H9 (cell line): ENCODE results near the gene PODNL1. TPM values are rescaled to one million over a fixed set of nuclear protein-coding genes. Genes with fewer than 3 reads are reported as not detected.

Experiments used
- DNase-seq: peaks from one replicate; pipeline ENCODE4 v3.0.0-alpha.2; 2017
- H2AFZ ChIP-seq: one replicate; pipeline ENCODE4 v1.6.1; 2013; ENCODE audit warnings: mild to moderate bottlenecking, low read length, control low read depth, moderate library complexity
- H2AK5ac ChIP-seq: 2 replicates; pipeline ENCODE4 v1.6.1; 2013; ENCODE audit warnings: low read length, control low read depth, mixed read lengths; ENCODE audit not compliant: insufficient read length
- H2BK120ac ChIP-seq: one replicate; pipeline ENCODE4 v1.6.1; 2013; ENCODE audit warnings: low read depth, mild to moderate bottlenecking, low read length, control low read depth, inconsistent platforms; ENCODE audit not compliant: poor library complexity, severe bottlenecking
- H2BK12ac ChIP-seq: 2 replicates; pipeline ENCODE4 v1.6.1; 2013; ENCODE audit warnings: low read length, control low read depth, mixed read lengths, low read depth; ENCODE audit not compliant: insufficient read length
- H2BK15ac ChIP-seq: 2 replicates; pipeline ENCODE4 v1.6.1; 2013; ENCODE audit warnings: low read depth, low read length, control low read depth
- H2BK20ac ChIP-seq: one replicate; pipeline ENCODE4 v1.6.1; 2013; ENCODE audit warnings: low read depth, mild to moderate bottlenecking, low read length, control low read depth, inconsistent platforms; ENCODE audit not compliant: poor library complexity, severe bottlenecking
- H2BK5ac ChIP-seq: 2 replicates; pipeline ENCODE4 v1.6.1; 2013; ENCODE audit warnings: low read length, control low read depth, mixed read lengths; ENCODE audit not compliant: insufficient read length
- H3K14ac ChIP-seq: 2 replicates; pipeline ENCODE4 v1.6.1; 2013; ENCODE audit warnings: low read length, control low read depth; ENCODE audit not compliant: insufficient read depth
- H3K18ac ChIP-seq: 2 replicates; pipeline ENCODE4 v1.6.1; 2013; ENCODE audit warnings: low read depth, mild to moderate bottlenecking, mixed read lengths, low read length, control low read depth; ENCODE audit not compliant: insufficient read length
- H3K23ac ChIP-seq: 2 replicates; pipeline ENCODE4 v1.6.1; 2013; ENCODE audit warnings: low read length, control low read depth, mixed read lengths, low read depth; ENCODE audit not compliant: insufficient read length
- H3K23me2 ChIP-seq: 2 replicates; pipeline ENCODE4 v1.6.1; 2013; ENCODE audit warnings: low read depth, mild to moderate bottlenecking, mixed read lengths, low read length, control low read depth; ENCODE audit not compliant: insufficient read length, poor library complexity, severe bottlenecking
- H3K27ac ChIP-seq: 2 replicates; pipeline ENCODE4 v1.5.1; 2013; ENCODE audit warnings: low read length, control low read depth, mixed read lengths, low read depth; ENCODE audit not compliant: insufficient read length
- H3K27me3 ChIP-seq: 2 replicates; pipeline ENCODE4 v1.6.1; 2013; ENCODE audit warnings: low read length, control low read depth, inconsistent platforms; ENCODE audit not compliant: insufficient read depth
- H3K4ac ChIP-seq: 2 replicates; pipeline ENCODE4 v1.6.1; 2013; ENCODE audit warnings: low read depth, mild to moderate bottlenecking, control low read depth, inconsistent platforms, low read length, moderate library complexity
- H3K4me1 ChIP-seq: 2 replicates; pipeline ENCODE4 v1.6.1; 2013; ENCODE audit warnings: low read length, control low read depth, inconsistent platforms; ENCODE audit not compliant: insufficient read depth
- H3K4me2 ChIP-seq: 2 replicates; pipeline ENCODE4 v1.6.1; 2013; ENCODE audit warnings: low read length, control low read depth, mixed read lengths; ENCODE audit not compliant: insufficient read length, insufficient read depth
- H3K56ac ChIP-seq: 2 replicates; pipeline ENCODE4 v1.6.1; 2013; ENCODE audit warnings: low read depth, mild to moderate bottlenecking, mixed read lengths, low read length, control low read depth; ENCODE audit not compliant: insufficient read length
- H3K79me1 ChIP-seq: 2 replicates; pipeline ENCODE4 v1.6.1; 2013; ENCODE audit warnings: low read depth, mild to moderate bottlenecking, moderate library complexity, low read length, control low read depth, inconsistent platforms; ENCODE audit not compliant: insufficient read depth, poor library complexity, severe bottlenecking
- H3K79me2 ChIP-seq: 2 replicates; pipeline ENCODE4 v1.6.1; 2013; ENCODE audit warnings: low read length, control low read depth, inconsistent platforms; ENCODE audit not compliant: insufficient read depth
- H3K9ac ChIP-seq: 2 replicates; pipeline ENCODE4 v1.6.1; 2013; ENCODE audit warnings: low read length, control low read depth, mixed read lengths; ENCODE audit not compliant: insufficient read length; ENCODE audit errors: extremely low read depth
- H3K9me3 ChIP-seq: one replicate; pipeline ENCODE4 v1.6.1; 2013; ENCODE audit warnings: low read depth, low read length, inconsistent platforms; ENCODE audit not compliant: control insufficient read depth
- H3T11ph ChIP-seq: one replicate; pipeline ENCODE4 v1.6.1; 2013; ENCODE audit warnings: mild to moderate bottlenecking, low read length, control low read depth, inconsistent platforms
- H4K20me1 ChIP-seq: one replicate; pipeline ENCODE4 v1.6.1; 2013; ENCODE audit not compliant: control insufficient read depth, insufficient read length, insufficient read depth
- H4K5ac ChIP-seq: 2 replicates; pipeline ENCODE4 v1.6.1; 2013; ENCODE audit warnings: low read depth, mild to moderate bottlenecking, mixed read lengths, low read length, control low read depth; ENCODE audit not compliant: insufficient read length
- H4K8ac ChIP-seq: replicated peaks from 2 replicates; pipeline ENCODE4 v1.6.1; 2013; ENCODE audit warnings: low read length, control low read depth, mixed read lengths, low read depth; ENCODE audit not compliant: insufficient read length
- H4K91ac ChIP-seq: 2 replicates; pipeline ENCODE4 v1.6.1; 2013; ENCODE audit warnings: low read depth, mild to moderate bottlenecking, moderate library complexity, mixed read lengths, low read length, control low read depth; ENCODE audit not compliant: insufficient read length
- H3K27ac Mint-ChIP-seq, 3 experiments: 2 replicates in 2 of 3; 3 replicates in 1 of 3; pipeline ENCODE4 v1.8.0; 2020 to 2021; ENCODE audit warnings: mixed read lengths in 3 of 3, mild to moderate bottlenecking in 1 of 3, moderate library complexity in 1 of 3
- H3K27me3 Mint-ChIP-seq: 2 replicates; pipeline ENCODE4 v1.8.0; 2021; ENCODE audit warnings: low read depth, mild to moderate bottlenecking, moderate library complexity, mixed read lengths
- H3K36me3 Mint-ChIP-seq, 3 experiments: 2 replicates in 2 of 3; 3 replicates in 1 of 3; pipeline ENCODE4 v1.8.0; 2020 to 2021; ENCODE audit warnings: low read depth in 3 of 3, mixed read lengths in 3 of 3; ENCODE audit not compliant: insufficient read depth in 1 of 3
- H3K4me1 Mint-ChIP-seq, 2 experiments: 2 replicates each; pipeline ENCODE4 v1.8.0; 2020; ENCODE audit warnings: mixed read lengths in 2 of 2
- H3K4me3 Mint-ChIP-seq, 2 experiments: 2 replicates in 1 of 2; 3 replicates in 1 of 2; pipeline ENCODE4 v1.8.0; 2020 to 2021; ENCODE audit warnings: mild to moderate bottlenecking in 2 of 2, mixed read lengths in 2 of 2, moderate library complexity in 1 of 2
- H3K9me3 Mint-ChIP-seq, 2 experiments: 2 replicates in 1 of 2; 3 replicates in 1 of 2; pipeline ENCODE4 v1.8.0; 2020; ENCODE audit warnings: mild to moderate bottlenecking in 2 of 2, mixed read lengths in 2 of 2, moderate library complexity in 1 of 2
- WGBS: extraction: QIAGEN DNeasy Blood & Tissue Kit; methylation state at CpG from one replicate; pipeline ENCODE4 v1.1.7; 2013; ENCODE audit warnings: missing lambda C conversion rate, low lambda C conversion rate, mixed read lengths; ENCODE audit not compliant: insufficient read length; ENCODE audit errors: extremely low coverage; 5-methylcytosine and 5-hydroxymethylcytosine counted together
- total RNA-seq: library from RNA; stranded (reverse); gene quantifications from 2 replicates; pipeline ENCODE4 v1.2.1, GENCODE V29; 2021
- TF ChIP-seq, protein P1 (sequence below): fragments of 200-600 bp; sonication (generic); conservative IDR thresholded peaks from 3 replicates; pipeline ENCODE4 v1.8.0; 2021; ENCODE audit warnings: antibody characterized with exemption, mild to moderate bottlenecking

Gene PODNL1
- total RNA-seq, 1 experiment from 2014 or later: 0.68 TPM

DNA sequence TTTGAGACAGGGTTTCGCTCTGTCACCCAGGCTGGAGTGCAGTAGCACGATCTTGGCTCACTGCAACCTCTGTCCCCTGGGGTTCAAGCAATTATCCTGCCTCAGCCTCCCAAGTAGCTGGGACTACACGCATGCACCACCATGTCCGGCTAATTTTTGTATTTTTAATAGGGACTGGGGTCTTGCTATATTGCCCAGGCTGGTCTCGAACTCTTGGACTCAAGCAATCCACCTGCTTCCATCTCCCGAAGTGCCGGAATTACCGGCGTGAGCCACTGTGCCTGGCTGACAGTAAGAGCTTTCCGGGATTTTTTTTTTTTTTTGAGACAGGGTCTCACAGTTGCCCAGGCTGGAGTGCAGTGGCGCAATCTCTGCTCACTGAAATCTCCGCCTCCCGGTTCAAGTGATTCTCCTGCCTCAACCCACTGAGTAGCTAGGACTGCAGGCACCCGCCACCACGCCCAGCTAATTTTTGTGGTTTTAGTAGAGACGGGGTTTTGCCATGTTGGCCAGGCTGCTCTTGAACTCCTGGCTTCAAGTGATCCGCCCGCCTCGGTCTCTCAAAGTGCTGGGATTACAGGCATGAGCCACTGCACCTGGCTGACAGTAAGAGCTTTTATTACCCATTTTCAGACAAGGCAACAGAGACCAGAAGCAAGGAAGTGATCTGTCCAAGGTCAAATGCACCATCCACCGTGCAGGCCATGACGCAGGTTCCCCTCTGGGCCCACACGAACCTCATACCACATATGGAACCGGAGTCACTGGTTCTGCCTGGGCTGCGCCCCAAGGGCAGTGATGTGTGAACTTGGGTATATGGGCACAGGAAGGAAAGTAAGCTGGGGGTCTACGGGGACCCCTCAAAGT, 46.9 kb upstream of the PODNL1 start:
- no peak overlapping the region for H3K14ac ChIP-seq
- no peak overlapping the region for H2AK5ac ChIP-seq
- H2BK120ac ChIP-seq: no peak overlapping the region
- no peak overlapping the region for H2BK12ac ChIP-seq
- TF ChIP-seq, protein P1, sequence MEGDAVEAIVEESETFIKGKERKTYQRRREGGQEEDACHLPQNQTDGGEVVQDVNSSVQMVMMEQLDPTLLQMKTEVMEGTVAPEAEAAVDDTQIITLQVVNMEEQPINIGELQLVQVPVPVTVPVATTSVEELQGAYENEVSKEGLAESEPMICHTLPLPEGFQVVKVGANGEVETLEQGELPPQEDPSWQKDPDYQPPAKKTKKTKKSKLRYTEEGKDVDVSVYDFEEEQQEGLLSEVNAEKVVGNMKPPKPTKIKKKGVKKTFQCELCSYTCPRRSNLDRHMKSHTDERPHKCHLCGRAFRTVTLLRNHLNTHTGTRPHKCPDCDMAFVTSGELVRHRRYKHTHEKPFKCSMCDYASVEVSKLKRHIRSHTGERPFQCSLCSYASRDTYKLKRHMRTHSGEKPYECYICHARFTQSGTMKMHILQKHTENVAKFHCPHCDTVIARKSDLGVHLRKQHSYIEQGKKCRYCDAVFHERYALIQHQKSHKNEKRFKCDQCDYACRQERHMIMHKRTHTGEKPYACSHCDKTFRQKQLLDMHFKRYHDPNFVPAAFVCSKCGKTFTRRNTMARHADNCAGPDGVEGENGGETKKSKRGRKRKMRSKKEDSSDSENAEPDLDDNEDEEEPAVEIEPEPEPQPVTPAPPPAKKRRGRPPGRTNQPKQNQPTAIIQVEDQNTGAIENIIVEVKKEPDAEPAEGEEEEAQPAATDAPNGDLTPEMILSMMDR: no peak
- no peak overlapping the region for H3K56ac ChIP-seq
- H3K9ac ChIP-seq: no peak overlapping the region
- no peak overlapping the region for H2BK15ac ChIP-seq
- H2BK5ac ChIP-seq: no peak overlapping the region
- Mint-ChIP-seq H3K27ac (peak overlapping the region; percentile 87 to 95 (median 95)), H3K27me3 (no peaks in the 10 kb centered on the region), H3K4me1 (peaks cover 45 to 56% of the 10 kb centered on the region in 2 experiments), H3K4me3 (peak overlapping the region in 1 of 2 experiments; percentile 61; a peak in 3 of 5 replicates), H3K36me3 (peaks cover 0 to 15% (median 7%) of the 10 kb centered on the region in 3 experiments; a peak in 6 of 7 replicates), H3K9me3 (no peaks in the 10 kb centered on the region; a peak in 1 of 5 replicates)
- H3K4ac ChIP-seq: no peak overlapping the region
- H2AFZ ChIP-seq: no peak overlapping the region
- no peak overlapping the region for H3K27ac ChIP-seq
- H3K23ac ChIP-seq: no peak overlapping the region
- no peaks in the 10 kb centered on the region for H3K79me1 ChIP-seq
- no peak overlapping the region for H2BK20ac ChIP-seq
- DNase-seq: no peak
- peaks cover 3% of the 10 kb centered on the region; the same call in 1 of the 2 replicates for H3K4me1 ChIP-seq
- peak overlapping the region; percentile 36 for H3K18ac ChIP-seq
- no peak overlapping the region for H4K91ac ChIP-seq
- no peaks in the 10 kb centered on the region for H3K9me3 ChIP-seq
- no peaks in the 10 kb centered on the region for H3K79me2 ChIP-seq
- no peak overlapping the region for H4K5ac ChIP-seq
- H4K8ac ChIP-seq: no peak overlapping the region
- H3T11ph ChIP-seq: no peak overlapping the region
- no peaks in the 10 kb centered on the region for H3K27me3 ChIP-seq
- H3K23me2 ChIP-seq: no peaks in the 10 kb centered on the region
- WGBS: no CpG with 5 or more reads among the region's 25 CpGs
- H4K20me1 ChIP-seq: no peaks in the 10 kb centered on the region
- no peak overlapping the region for H3K4me2 ChIP-seq
